Measurements from ENCODE around the gene SIAH1. TPM values are rescaled to one million over a fixed set of nuclear protein-coding genes. Genes with fewer than 3 reads are reported as not detected.

SIAH1 gene
- total and polyA plus RNA-seq, 12 donors, result 9.9 to 27.5 (median 17.6) TPM

DNA sequence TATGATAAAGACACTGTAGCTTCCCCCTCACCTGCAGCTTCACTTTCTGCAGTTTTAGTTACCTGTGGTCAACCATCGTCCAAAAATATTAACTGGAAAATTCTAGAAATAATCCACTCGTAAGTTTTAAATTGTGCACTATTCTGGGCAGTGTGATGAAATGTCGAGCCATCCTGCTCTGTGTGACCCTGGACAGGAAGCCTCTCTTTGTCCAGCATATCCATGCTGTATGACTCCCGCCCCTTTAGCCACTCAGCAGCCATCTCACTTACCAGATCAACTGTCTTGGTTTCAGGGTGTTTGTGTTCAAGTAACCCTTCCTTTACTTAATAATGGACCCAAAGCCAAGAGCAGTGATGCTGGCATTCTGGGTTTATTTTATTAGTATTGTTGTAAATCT lies 56.1 kb downstream of the SIAH1 start:
- TF ChIP-seq, protein P1, sequence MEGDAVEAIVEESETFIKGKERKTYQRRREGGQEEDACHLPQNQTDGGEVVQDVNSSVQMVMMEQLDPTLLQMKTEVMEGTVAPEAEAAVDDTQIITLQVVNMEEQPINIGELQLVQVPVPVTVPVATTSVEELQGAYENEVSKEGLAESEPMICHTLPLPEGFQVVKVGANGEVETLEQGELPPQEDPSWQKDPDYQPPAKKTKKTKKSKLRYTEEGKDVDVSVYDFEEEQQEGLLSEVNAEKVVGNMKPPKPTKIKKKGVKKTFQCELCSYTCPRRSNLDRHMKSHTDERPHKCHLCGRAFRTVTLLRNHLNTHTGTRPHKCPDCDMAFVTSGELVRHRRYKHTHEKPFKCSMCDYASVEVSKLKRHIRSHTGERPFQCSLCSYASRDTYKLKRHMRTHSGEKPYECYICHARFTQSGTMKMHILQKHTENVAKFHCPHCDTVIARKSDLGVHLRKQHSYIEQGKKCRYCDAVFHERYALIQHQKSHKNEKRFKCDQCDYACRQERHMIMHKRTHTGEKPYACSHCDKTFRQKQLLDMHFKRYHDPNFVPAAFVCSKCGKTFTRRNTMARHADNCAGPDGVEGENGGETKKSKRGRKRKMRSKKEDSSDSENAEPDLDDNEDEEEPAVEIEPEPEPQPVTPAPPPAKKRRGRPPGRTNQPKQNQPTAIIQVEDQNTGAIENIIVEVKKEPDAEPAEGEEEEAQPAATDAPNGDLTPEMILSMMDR (IDR thresholded peaks at IDR 0.05), result no peak
- TF ChIP-seq POLR2A (IDR thresholded peaks at IDR 0.05), result no peak
- no peak for DNase-seq
- Histone ChIP-seq H3K27me3 (no peaks in the 10 kb centered on the region), H3K4me3 (no peak overlapping the region), H3K36me3 (replicated peaks in 1 of 2) (peaks cover 0 to 5% of the 10 kb centered on the region in 2 donors), H3K4me1 (replicated peaks in 1 of 2) (no peaks in the 10 kb centered on the region), H3K27ac (no peak overlapping the region), H3K9me3 (replicated peaks in 1 of 3) (no peaks in the 10 kb centered on the region)
- intact Hi-C loops (cut with DNase I), result no loop called here
- WGBS, 4 donors, result 69 to 88% (median 86%) methylated on average over 4 of the region's 4 CpGs

DNA sequence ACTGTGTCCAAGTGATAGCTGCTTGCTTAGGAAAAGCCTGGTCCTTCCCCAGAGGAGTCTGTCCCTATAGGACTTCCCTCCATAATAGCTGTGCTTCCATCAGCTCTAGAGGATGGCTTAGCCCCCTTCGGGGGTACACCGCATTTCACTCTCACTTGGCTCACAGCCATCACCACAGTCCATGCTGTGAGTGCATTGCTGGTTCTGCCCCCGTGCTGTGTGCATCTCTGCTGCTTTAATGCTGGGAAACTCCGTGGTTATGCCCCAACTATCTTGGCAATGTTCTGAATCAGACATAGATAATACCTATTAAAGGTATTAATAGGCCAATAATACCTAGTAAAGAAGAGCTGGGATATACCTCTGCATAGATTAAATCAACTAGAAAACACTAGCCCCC lies 58.3 kb downstream of the SIAH1 start:
- Histone ChIP-seq H3K36me3 (replicated peaks in 1 of 2) (peaks cover 0 to 3% of the 10 kb centered on the region in 2 donors), H3K27me3 (no peaks in the 10 kb centered on the region), H3K9me3 (replicated peaks in 1 of 3) (no peaks in the 10 kb centered on the region), H3K4me3 (no peak overlapping the region), H3K4me1 (replicated peaks in 1 of 2) (no peaks in the 10 kb centered on the region), H3K27ac (no peak overlapping the region)
- TF ChIP-seq POLR2A (IDR thresholded peaks at IDR 0.05), result no peak
- 70 to 89% (median 80%) methylated on average over 4 of the region's 4 CpGs for WGBS, 4 donors
- intact Hi-C loops (cut with DNase I), result no loop called here
- no peak for DNase-seq

GRCh38 chr16:48323783-48324775 lies 61.1 kb downstream of the SIAH1 start:
- H3K4me3 ChIP-seq, result no peak overlapping the region
- intact Hi-C loops (cut with DNase I), result no loop called here
- H3K36me3 ChIP-seq (replicated peaks in 1 of 2), result peaks cover 0 to 3% of the 10 kb centered on the region in 2 donors
- H3K27ac ChIP-seq, result no peak overlapping the region
- 80 to 83% (median 82%) methylated on average over 7 of the region's 7 CpGs for WGBS, 4 donors
- TF ChIP-seq POLR2A (IDR thresholded peaks at IDR 0.05), result no peak
- TF ChIP-seq, protein P1 (IDR thresholded peaks at IDR 0.05), result no peak
- H3K27me3 ChIP-seq, result no peaks in the 10 kb centered on the region
- peaks cover 0 to 4% of the 10 kb centered on the region in 2 donors for H3K4me1 ChIP-seq (replicated peaks in 1 of 2)
- H3K9me3 ChIP-seq (replicated peaks in 1 of 3), result no peaks in the 10 kb centered on the region
- DNase-seq, result no peak

DNA sequence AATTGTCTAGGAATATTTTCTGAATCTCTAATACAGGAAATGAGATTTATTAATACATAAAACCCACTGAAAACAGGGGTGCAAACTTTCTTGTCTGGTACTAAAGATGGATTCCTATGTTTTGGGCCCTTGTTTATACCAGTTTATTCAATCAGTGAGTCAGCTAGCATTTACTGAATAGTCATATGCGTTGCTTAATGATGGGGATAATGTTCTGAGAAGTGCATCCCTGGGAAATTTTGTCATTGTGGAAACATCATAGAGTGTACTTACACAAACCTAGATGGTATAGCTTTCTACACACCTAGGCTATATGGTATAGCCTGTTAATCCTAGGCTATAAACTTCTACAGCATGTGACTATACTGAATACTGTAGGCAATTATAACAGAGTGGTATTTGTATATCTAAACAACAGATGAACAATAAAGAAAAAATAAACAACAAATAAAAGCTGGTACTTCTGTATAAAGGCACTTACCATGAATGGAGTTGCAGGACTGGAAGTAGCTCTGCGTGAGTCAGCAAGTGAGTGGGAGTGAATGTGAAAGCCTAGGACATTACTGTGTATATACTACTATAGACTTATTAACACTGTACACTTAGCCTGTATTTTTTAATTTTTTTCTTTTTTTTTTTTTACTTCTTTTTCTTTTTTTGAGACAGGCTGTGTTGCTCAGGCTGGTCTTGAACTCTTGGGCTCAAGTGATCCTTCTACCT lies 63.7 kb downstream of the SIAH1 start:
- intact Hi-C loops (cut with DNase I), result no loop called here
- H3K36me3 ChIP-seq (replicated peaks in 1 of 2), result peaks cover 0 to 3% of the 10 kb centered on the region in 2 donors
- H3K27ac ChIP-seq, result no peak overlapping the region
- TF ChIP-seq, protein P1 (IDR thresholded peaks at IDR 0.05), result no peak
- TF ChIP-seq POLR2A (IDR thresholded peaks at IDR 0.05), result no peak
- H3K4me3 ChIP-seq, result no peak overlapping the region
- H3K4me1 ChIP-seq (replicated peaks in 1 of 2), result peaks cover 0 to 11% of the 10 kb centered on the region in 2 donors
- H3K27me3 ChIP-seq, result no peaks in the 10 kb centered on the region
- H3K9me3 ChIP-seq (replicated peaks in 1 of 3), result no peaks in the 10 kb centered on the region
- 85 to 98% (median 91%) methylated on average over 2 of the region's 2 CpGs for WGBS, 4 donors
- DNase-seq, result no peak

All from adrenal gland (tissue), 12 donors.